Pons (tissue), 1 donor: ENCODE data around the gene ZNF619.
A peak's percentile ranks its signal among the peaks of the same experiment; 100 is the strongest.
"Not testable (repeated sequence)": the region's sequence is repeated elsewhere in the genome, so short reads cannot be mapped to it uniquely, and the experiment has no call there.

Experiments
- DNase-seq: peaks from one replicate; pipeline ENCODE4 v3.0.0-alpha.2; 2016; ENCODE audit warnings: low spot score

Gene ZNF619

DNA sequence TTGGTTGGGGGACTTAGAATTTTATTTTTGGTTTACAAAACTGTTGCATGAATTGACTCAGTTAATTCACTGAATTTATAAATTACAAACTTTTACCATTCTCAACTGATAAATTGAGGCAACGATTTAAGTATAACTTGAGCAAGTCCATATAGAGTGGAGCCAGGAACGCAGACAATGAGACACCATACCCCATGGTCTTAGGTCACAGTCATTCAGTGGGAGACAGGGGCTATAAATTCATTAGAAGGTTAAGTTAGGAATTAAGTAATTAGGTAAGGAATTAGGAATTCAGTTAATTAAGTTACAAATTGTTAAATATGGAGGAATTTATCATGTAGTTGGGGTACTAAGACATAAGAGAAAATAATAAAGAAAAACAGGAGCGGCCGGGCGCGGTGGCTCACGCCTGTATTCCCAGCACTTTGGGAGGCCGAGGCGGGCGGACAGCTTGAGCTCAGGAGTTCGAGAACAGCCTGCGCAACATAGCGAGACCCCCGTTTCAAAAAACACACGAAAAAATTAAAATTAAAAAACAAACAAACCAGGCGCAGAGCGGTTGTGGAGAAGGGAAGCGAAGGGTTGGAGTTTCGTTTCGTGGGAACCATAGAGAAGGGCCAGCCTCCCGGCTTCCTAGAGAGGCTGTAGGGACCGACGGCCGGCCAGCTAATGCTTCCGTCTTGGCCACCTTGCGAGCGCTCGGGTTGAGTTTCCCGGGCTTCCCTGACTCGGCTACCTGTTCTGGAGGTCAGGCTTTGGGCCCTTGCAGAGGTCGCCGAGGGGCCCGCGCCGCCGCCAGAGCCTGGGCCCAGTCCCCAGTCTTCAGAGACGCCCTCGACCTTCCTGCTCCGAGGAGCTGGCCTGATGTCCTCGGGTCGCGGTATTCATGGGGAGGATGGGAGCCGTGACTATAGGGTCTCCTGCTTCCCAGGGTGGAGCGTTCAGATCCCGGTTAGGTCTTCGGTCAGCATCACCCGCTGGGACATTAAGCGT lies at the start of gene ZNF619:
ZNF619 (plus strand) TSS at position 645 of the 993 bp plus-strand sequence. CDS start 858 bp downstream, outside the sequence.
- DNase-seq, result peak; percentile 48

DNA sequence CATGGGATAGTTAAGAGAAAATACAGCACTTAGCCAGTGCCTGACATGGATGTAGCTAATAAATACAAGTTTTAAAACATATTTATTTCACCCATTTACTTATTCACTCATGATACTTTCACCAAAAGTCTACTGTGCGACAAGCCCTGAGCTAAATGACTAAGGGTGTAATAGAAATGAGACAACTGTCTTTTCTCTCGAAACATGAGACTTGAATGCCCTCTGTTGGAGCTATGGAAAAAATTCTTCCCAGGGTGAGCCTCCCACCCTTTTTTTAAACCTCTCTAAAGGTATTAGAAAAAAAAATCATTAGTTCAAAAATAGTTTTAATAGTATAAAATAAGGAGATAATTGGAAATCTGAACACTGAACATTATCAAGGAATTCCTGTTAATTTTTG lies 44.1 kb upstream of the ZNF619 start:
- DNase-seq, result no peak

DNA sequence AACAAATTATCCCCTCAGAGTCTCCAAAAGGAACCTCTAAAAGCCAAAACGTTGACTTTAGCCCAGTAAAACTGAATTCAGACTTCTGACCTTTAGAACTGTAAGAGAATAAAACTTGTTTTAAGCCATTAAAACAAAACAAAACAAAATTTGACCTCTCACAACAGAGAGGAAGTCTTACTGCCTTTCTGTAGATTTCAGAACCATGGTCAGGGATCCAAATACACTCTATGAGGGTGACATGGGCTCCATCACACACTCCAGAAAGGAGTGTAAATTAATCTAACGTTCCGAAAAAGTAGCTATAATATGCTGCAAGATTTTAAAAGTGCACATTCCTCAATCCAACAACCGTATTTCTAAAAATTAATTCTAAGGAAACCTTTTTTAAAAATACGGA lies 39.0 kb upstream of the ZNF619 start:
- DNase-seq, result no peak

- DNase-seq, result no peak
These were observed 31.9 kb upstream of the ZNF619 start for GRCh38 chr3:40445062-40445461.

GRCh38 chr3:40445880-40446279 lies 31.0 kb upstream of the ZNF619 start:
- DNase-seq, result no peak

DNA sequence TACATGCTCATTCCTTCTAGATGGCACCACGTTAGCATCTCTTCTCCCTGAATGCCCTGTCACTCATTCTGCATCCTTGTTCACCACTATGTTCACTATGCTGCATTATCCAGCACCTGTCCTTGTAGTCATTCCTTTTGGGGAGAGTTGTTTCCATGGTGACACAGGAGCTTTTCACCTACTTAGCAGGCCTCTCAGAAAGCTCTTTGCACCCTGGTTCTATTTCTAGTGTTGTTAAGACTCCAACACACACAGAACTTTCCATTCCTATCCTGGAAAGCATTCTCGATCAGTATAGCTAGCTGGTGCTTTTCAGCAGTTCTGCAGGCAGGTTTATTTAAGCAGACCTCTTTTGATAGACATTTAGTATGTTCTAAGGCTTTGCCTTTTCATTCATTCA lies 26.5 kb upstream of the ZNF619 start:
- no peak for DNase-seq

- DNase-seq, result no peak
These were observed 25.4 kb upstream of the ZNF619 start for GRCh38 chr3:40451551-40451950.

- DNase-seq, result peak; percentile 30
These were observed 24.9 kb upstream of the ZNF619 start for GRCh38 chr3:40452057-40452456.

- DNase-seq, result no peak
These were observed 24.4 kb upstream of the ZNF619 start for GRCh38 chr3:40452562-40452875.

DNA sequence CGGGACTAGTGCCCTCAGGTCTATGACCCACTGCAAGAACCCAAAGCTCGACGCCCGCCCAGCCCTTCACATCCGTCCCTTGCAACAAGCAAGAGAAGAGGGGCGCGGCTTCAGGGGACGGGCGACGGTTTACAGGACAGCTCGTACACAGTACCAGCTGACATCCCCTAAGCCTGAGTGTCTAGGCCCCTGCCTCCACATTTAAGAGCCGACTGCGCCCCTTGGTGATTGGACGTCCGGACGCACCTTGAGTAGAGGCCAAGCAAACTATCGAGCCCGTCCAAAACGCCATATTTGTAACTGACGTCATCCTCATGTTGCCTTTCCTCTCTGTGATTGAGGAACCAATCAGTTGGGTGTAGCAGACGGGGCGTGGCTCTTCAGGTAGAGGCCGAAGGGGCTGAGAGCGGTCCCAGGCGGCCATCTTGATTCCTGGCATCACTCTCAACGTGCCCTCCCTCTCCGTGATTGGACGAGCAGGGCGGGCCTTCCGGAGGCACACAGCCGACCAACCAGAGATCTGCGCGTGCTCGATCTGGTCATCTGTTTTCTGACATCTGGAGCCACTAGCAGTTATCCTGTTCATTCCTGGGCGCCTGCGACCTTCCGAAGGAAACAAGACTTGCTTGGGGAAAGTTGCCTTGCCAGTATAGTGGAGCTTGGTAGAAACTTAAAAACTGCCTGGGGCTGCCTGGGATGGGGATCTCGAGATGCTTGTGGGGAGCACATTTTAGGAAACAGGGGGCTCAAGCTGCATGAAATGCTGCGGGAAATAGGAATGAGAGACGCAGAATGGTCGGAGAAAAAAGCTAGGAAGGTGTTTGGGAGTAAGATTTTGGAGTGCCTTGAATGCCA lies 23.8 kb upstream of the ZNF619 start:
- DNase-seq, result peak; percentile 99

DNA sequence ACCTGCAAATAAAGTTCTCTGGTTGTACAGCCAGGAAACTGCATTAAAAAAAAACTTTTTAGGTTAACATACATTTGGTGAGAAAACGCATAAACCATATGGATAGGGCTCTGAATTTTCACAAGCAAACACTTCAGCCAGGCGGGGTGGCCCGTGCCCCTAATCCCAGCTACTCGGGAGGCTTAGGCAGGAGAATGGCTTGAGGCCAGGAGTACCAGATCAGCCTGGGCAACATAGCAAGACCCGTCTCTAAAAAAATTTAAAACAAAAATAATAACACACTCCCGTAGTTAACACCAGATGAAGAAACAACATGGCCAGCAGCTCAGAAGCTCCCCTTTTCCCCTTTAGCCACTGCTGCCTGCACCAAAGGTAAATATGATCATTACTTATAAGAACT lies 23.0 kb upstream of the ZNF619 start:
- no peak for DNase-seq

GRCh38 chr3:40455328-40455727 lies 21.6 kb upstream of the ZNF619 start:
- no peak for DNase-seq

- no peak for DNase-seq
These were observed 20.5 kb upstream of the ZNF619 start for GRCh38 chr3:40456279-40456939.

DNA sequence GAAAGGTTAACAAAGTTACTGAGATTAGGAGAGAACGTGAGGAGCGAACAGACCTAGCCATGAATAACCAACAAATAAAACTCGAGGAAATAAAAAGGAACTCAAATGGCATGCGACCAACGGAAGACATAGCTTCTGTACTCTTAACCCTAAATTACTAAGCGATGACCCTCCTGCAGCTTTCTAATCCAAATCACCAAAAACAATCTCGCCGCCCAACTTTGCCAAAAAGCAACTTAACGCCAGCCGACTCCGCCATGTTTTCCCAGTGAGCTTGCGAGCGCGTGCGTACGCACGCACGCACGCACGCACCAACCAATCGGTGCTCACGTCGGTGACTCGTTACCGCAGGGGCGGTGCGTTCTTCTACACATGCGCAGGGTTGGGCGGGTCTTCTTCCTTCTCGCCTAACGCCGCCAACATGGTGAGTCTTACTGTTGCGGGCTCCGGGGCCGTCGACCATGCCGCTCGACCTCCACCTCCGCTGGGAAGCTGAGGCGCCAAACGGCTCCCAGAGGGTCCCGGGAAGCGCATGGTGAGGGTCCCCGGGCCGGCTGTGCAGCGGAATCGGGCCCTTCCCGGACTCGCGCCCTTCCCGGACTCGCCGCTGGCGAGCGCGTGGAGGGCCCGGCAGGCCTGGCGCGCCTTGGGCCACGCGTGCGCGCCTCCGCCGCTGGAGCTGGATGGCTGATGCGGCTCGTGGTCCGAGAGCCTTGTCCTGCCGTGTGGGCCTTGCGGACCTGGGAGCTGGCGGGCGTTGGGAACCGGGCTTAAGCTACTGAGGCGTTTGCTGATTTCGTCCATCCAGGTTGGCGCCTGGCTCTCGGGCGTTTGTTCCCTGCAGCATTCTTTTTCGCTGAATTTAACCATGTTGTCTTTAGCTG lies 19.7 kb upstream of the ZNF619 start, which contains the start of gene RPL14:
RPL14 (plus strand) TSS at position 400 of the 884 bp plus-strand sequence; CDS start at position 533, 133 bp downstream.
- DNase-seq, result peak; percentile 97

DNA sequence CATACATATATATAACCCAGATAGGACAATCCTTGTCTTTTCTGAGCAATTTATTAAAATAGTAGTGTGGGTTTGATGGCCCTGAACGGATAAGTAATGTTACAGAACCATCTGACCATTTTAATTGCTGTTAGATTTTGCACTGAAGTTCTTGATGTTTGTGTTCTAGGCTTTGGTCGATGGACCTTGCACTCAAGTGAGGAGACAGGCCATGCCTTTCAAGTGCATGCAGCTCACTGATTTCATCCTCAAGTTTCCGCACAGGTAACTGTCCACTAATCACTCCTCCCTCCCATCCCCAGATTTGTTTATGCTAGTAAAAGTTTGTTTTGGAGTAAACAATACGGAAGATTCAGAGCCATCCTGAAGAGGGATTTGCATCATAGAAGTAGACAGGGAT lies 18.4 kb upstream of the ZNF619 start:
- DNase-seq, result no peak

GRCh38 chr3:40460481-40460880 lies 16.4 kb upstream of the ZNF619 start:
- not testable (repeated sequence) for DNase-seq

- DNase-seq, result no peak
These were observed 15.8 kb upstream of the ZNF619 start for GRCh38 chr3:40461161-40461560.

DNA sequence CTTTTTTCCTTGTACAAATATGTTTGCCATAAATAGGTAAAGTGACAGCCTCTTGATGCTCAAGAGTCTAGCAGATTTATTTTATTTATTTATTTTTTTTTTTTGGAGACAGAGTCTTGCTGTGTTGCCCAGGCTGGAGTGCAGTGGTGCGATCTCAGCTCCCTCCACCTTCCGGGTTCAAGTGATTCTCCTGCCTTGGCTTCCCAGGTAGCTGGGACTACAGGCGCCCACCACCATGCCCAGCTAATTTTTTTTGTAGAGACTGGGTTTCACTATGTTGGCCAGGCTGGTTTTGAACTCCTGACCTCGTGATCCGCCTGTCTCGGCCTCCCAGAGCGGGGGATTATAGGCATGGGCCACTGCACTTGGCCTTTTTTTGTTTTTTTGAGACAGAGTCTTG lies 14.1 kb upstream of the ZNF619 start:
- DNase-seq, result not testable (repeated sequence)

GRCh38 chr3:40463579-40463978 lies 13.3 kb upstream of the ZNF619 start:
- DNase-seq, result no peak

DNA sequence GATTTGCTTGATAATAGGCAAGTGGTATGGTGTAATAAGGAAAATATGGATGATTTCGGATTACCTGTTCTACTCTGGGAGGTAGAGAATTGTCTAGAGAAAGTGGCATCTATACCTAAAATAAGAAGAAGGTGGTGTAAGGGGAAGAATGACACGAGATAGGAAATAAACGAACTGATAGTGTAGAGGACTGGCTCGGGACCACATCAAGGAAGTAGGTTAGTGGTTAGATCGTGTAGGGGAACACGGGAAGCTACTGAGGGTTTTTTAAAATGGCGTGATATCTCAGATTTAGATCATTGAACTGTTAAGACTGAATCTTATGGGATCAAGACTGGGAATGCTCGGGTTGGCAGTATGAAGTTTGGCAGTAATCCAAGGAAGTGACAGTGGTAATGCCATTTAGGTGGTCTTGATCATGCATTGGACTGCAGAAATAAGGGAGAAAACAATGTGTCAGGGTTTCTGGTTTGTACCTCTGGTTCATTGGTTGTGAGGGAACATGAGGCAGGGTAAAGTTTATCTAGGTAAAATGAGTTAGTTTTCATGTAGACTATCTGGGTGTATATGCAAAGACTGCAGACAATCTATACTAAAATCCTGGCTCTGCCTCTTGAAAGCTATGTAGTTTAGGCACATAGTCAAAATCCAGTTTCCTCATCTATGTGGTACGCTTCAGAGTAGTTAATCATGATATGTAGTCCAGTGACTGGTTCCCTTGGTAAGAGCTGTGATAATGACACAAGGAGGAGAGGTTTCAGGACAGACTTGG lies 12.4 kb upstream of the ZNF619 start:
- DNase-seq, result no peak

GRCh38 chr3:40465111-40465407 lies 11.9 kb upstream of the ZNF619 start:
- no peak for DNase-seq
